Measurements from ENCODE around the gene RALGPS1.

RALGPS1 gene

GRCh38 chr9:127055745-127056402 is 141.3 kb downstream of the RALGPS1 start:
- no peaks in the 10 kb centered on the region for H3K9me3 ChIP-seq (ENCODE audit: control insufficient read depth, insufficient read depth, low read length)
- H3K4me2 ChIP-seq (ENCODE audit: low read length), result no peak overlapping the region
- H3K9me2 ChIP-seq (replicated peaks; ENCODE audit: control insufficient read depth, low read length), result no peaks in the 10 kb centered on the region
- H3K4me3 ChIP-seq (ENCODE audit: low read length), result no peak overlapping the region
- no peaks in the 10 kb centered on the region for H3K79me2 ChIP-seq (ENCODE audit: control insufficient read depth, low read length)
- H3F3A ChIP-seq (ENCODE audit: control insufficient read depth, insufficient read depth), result no peaks in the 10 kb centered on the region
- H3K27me3 ChIP-seq (ENCODE audit: control insufficient read depth, low read length), result no peaks in the 10 kb centered on the region
- H3K27ac ChIP-seq (ENCODE audit: low read depth, low read length), result no peak overlapping the region
- no peaks in the 10 kb centered on the region for H4K20me1 ChIP-seq (ENCODE audit: control insufficient read depth, insufficient read depth, low read depth, low read length)
- H3K4me1 ChIP-seq (ENCODE audit: control insufficient read depth, low read length), result peaks cover 9% of the 10 kb centered on the region
- TF ChIP-seq EZH2phosphoT487 (IDR thresholded peaks at IDR 0.05; ENCODE audit: borderline replicate concordance, low read length) (no peak), CTCF (IDR thresholded peaks at IDR 0.05; ENCODE audit: low read depth, low read length, poor library complexity, severe bottlenecking) (no peak)
- H3K36me3 ChIP-seq (ENCODE audit: control insufficient read depth, low read length), result no peaks in the 10 kb centered on the region

- H3K36me3 ChIP-seq (ENCODE audit: control insufficient read depth, low read length), result no peaks in the 10 kb centered on the region
- H3F3A ChIP-seq (ENCODE audit: control insufficient read depth, insufficient read depth), result no peaks in the 10 kb centered on the region
- H3K4me1 ChIP-seq (ENCODE audit: control insufficient read depth, low read length), result peaks cover 9% of the 10 kb centered on the region
- H3K9me3 ChIP-seq (ENCODE audit: control insufficient read depth, insufficient read depth, low read length), result no peaks in the 10 kb centered on the region
- H4K20me1 ChIP-seq (ENCODE audit: control insufficient read depth, insufficient read depth, low read depth, low read length), result no peaks in the 10 kb centered on the region
- no peak overlapping the region for H3K4me3 ChIP-seq (ENCODE audit: low read length)
- no peak overlapping the region for H3K4me2 ChIP-seq (ENCODE audit: low read length)
- H3K9me2 ChIP-seq (replicated peaks; ENCODE audit: control insufficient read depth, low read length), result no peaks in the 10 kb centered on the region
- no peaks in the 10 kb centered on the region for H3K79me2 ChIP-seq (ENCODE audit: control insufficient read depth, low read length)
- TF ChIP-seq EZH2phosphoT487 (IDR thresholded peaks at IDR 0.05; ENCODE audit: borderline replicate concordance, low read length) (no peak), CTCF (IDR thresholded peaks at IDR 0.05; ENCODE audit: low read depth, low read length, poor library complexity, severe bottlenecking) (no peak)
- no peak overlapping the region for H3K27ac ChIP-seq (ENCODE audit: low read depth, low read length)
- H3K27me3 ChIP-seq (ENCODE audit: control insufficient read depth, low read length), result no peaks in the 10 kb centered on the region
Observed at GRCh38 chr9:127056446-127056845, 141.9 kb downstream of the RALGPS1 start.

- Histone ChIP-seq H3K36me3 (ENCODE audit: control insufficient read depth, low read length) (no peaks in the 10 kb centered on the region), H3K79me2 (ENCODE audit: control insufficient read depth, low read length) (no peaks in the 10 kb centered on the region), H3F3A (ENCODE audit: control insufficient read depth, insufficient read depth) (no peaks in the 10 kb centered on the region), H3K9me2 (replicated peaks; ENCODE audit: control insufficient read depth, low read length) (no peaks in the 10 kb centered on the region), H3K4me2 (ENCODE audit: low read length) (no peak overlapping the region), H3K27me3 (ENCODE audit: control insufficient read depth, low read length) (no peaks in the 10 kb centered on the region), H3K27ac (ENCODE audit: low read depth, low read length) (no peak overlapping the region), H3K4me3 (ENCODE audit: low read length) (no peak overlapping the region), H4K20me1 (ENCODE audit: control insufficient read depth, insufficient read depth, low read depth, low read length) (no peaks in the 10 kb centered on the region), H3K9me3 (ENCODE audit: control insufficient read depth, insufficient read depth, low read length) (no peaks in the 10 kb centered on the region), H3K4me1 (ENCODE audit: control insufficient read depth, low read length) (peaks cover 9% of the 10 kb centered on the region)
- no peak for TF ChIP-seq EZH2phosphoT487 (IDR thresholded peaks at IDR 0.05; ENCODE audit: borderline replicate concordance, low read length)
- no peak for TF ChIP-seq CTCF (IDR thresholded peaks at IDR 0.05; ENCODE audit: low read depth, low read length, poor library complexity, severe bottlenecking)
Observed at GRCh38 chr9:127058011-127058644, 143.5 kb downstream of the RALGPS1 start.

Data from DOHH2 (cell line).